Effector memory CD8-positive, alpha-beta T cell (primary cell): ENCODE results near the gene VPS72.

Source experiments
- ATAC-seq: fragments of 150-1000 bp; cut with Tn5 transposase; replicated peaks from 2 replicates; pipeline ENCODE4 v1.10.0; 2021; ENCODE audit warnings: mild to moderate bottlenecking, moderate library complexity
- DNase-seq, 3 experiments: peaks; one replicate each; pipeline ENCODE4 v3.0.0; 2021
- H3K27ac Mint-ChIP-seq, 2 donors: one replicate each; pipeline ENCODE4 v1.8.0; 2022; ENCODE audit warnings: mild to moderate bottlenecking in 2 of 2, mixed read lengths in 2 of 2, moderate library complexity in 2 of 2
- H3K27me3 Mint-ChIP-seq, 2 donors: one replicate each; pipeline ENCODE4 v1.8.0; 2022; ENCODE audit warnings: mixed read lengths in 2 of 2
- H3K36me3 Mint-ChIP-seq: one replicate; pipeline ENCODE4 v1.8.0; 2022; ENCODE audit warnings: mild to moderate bottlenecking, moderate library complexity, mixed read lengths; ENCODE audit not compliant: insufficient read depth
- H3K4me1 Mint-ChIP-seq, 2 donors: one replicate each; pipeline ENCODE4 v1.8.0; 2022; ENCODE audit warnings: low read depth in 2 of 2, mixed read lengths in 2 of 2
- H3K4me3 Mint-ChIP-seq, 2 donors: one replicate each; pipeline ENCODE4 v1.8.0; 2022; ENCODE audit warnings: mild to moderate bottlenecking in 2 of 2, mixed read lengths in 2 of 2, moderate library complexity in 2 of 2
- H3K9me3 Mint-ChIP-seq, 2 donors: one replicate each; pipeline ENCODE4 v1.8.0; 2022; ENCODE audit warnings: mixed read lengths in 2 of 2

The VPS72 gene

DNA sequence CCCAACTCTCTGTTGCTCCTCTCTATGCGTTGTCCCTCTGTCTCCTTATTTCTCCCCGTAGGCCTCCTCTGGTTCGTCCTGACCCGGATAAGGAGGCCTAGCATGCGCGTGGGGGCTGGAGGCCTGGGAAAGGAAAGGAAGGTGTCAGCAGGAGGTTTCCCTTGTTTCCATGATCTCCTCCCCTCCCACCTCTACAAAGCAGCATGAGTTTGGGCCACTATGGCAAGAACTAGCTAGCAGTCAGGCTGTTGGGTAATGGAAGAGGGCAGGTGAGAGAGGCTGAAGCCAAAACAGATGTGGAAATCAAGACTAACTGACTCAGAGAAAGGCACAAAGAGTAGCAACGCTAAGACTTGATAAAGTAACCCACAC is 42.9 kb downstream of the VPS72 start:
- no peaks in the 10 kb centered on the region for H3K36me3 Mint-ChIP-seq
- peaks cover 7 to 13% of the 10 kb centered on the region in 2 donors for H3K4me1 Mint-ChIP-seq
- H3K9me3 Mint-ChIP-seq = no peaks in the 10 kb centered on the region
- H3K4me3 Mint-ChIP-seq = peak overlapping the region; percentile 83 to 88
- no peak for ATAC-seq
- H3K27ac Mint-ChIP-seq = peak overlapping the region; percentile 81 to 84
- DNase-seq = no peak
- H3K27me3 Mint-ChIP-seq = peaks cover 0 to 6% of the 10 kb centered on the region in 2 donors

DNA sequence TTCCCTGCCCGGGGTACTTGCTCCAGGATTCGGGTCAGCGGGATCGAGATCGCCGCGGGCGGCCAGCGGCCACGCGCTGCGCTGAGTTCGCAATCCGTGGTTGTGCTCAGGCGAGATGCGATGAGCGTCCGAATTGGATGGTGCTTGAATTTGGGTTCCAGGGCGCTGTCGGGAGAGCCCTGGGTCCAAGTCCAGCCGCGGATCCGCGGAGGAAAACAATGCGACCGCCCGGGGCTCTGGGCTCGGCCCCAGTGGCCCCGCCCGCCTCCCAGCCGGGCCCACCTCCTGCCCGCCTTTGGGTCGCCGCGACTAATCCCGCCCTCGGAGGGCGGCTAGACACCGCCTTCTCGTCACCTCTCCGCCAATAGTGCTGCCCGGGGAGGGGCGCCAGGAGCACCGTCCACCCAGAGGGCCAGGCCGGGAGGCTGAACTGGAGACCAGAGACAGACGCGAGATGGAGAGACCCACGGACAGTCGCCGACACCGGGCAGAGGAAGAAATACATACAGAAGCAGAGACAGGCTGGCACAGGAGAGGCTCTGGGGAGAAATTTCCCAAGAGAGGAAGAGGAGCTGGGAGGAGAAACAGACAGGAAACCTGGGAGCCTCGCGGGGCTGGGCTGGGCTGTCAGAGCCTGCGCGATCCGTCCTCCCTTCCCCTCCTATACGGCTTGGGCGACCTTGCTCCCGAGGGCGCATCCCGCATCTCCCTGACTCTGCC is 43.4 kb downstream of the VPS72 start, which contains the start of gene SEMA6C:
SEMA6C (minus strand) TSS at position 220 of the 720 bp plus-strand sequence. CDS start 4,010 bp downstream, outside the sequence.
- H3K4me1 Mint-ChIP-seq = peaks cover 7 to 13% of the 10 kb centered on the region in 2 donors
- ATAC-seq (peak; percentile 99), DNase-seq (peak; percentile 81 to 83 (median 82))
- peaks cover 0 to 6% of the 10 kb centered on the region in 2 donors for H3K27me3 Mint-ChIP-seq
- H3K4me3 Mint-ChIP-seq = peak within 1 kb of the TSS; percentile 83 to 88
- H3K27ac Mint-ChIP-seq = peak within 1 kb of the TSS; percentile 81 to 84
- H3K9me3 Mint-ChIP-seq = no peaks in the 10 kb centered on the region
- H3K36me3 Mint-ChIP-seq = no peaks in the 10 kb centered on the region

DNA sequence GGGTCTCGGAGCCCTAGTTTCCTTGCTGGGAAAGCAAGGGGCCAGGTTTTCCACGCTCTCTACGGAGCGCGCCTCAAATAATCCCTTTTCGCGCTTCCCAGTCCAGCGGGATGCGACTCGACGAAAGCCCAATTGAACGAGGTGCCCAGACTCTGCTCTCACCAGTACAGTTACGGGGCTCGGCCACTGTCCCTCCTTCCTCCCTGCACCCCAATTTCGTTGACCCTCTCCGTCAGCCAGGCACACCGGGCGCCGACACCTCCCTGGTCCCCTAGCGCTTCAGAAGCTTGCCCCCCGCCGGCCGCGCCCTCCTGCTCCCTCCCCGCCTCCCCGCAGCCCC is 44.0 kb downstream of the VPS72 start:
- Mint-ChIP-seq H3K27ac (peak overlapping the region in 1 of 2 donors; percentile 84), H3K27me3 (peaks cover 0 to 6% of the 10 kb centered on the region in 2 donors), H3K36me3 (no peaks in the 10 kb centered on the region), H3K4me3 (peak overlapping the region; percentile 83 to 88), H3K9me3 (no peaks in the 10 kb centered on the region), H3K4me1 (peaks cover 7 to 13% of the 10 kb centered on the region in 2 donors)
- DNase-seq = no peak
- peak; percentile 7 for ATAC-seq

DNA sequence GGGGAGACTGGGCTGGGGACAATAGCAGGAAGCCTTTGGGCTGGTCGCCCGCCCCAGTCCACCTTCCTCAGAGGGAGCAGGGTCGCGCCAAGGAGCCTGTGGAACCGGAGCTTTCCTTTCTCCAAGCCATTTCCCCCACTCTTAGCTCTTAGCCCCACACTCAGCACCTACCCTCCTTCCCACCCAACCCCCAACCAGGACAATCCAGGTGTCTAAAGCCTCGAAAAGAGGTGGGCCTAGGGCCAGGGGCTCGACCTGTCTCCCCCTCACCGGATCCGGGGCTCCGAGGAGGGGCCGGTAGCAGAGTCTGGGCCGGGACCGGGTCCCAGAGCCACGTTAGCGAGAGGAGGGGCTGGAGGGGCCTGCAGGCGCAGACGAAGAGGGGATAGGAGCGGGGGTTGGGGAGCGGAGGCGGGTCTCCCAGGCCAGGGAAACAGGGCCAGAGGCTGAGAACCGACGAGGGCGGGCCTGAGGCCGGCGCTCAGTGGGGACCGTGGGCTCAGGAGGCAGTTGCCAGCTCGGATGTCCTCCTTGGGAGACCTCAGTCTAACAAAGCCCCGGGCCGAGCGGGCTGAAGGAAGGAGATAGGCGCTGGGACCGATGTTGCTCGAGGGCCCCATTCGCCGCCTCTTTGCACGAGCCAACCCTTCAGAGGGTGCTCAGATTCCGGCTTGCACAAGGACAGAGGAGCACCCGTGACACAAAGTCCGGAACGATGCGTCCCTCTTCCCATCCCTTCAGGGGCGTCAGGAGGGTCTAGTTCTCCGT is 44.5 kb downstream of the VPS72 start:
- Mint-ChIP-seq H3K27me3 (peaks cover 0 to 6% of the 10 kb centered on the region in 2 donors), H3K4me3 (peak overlapping the region; percentile 83 to 88), H3K4me1 (peaks cover 7 to 13% of the 10 kb centered on the region in 2 donors), H3K9me3 (no peaks in the 10 kb centered on the region), H3K27ac (no peak overlapping the region), H3K36me3 (no peaks in the 10 kb centered on the region)
- DNase-seq = peak in 1 of 3 experiments; percentile 6
- no peak for ATAC-seq

DNA sequence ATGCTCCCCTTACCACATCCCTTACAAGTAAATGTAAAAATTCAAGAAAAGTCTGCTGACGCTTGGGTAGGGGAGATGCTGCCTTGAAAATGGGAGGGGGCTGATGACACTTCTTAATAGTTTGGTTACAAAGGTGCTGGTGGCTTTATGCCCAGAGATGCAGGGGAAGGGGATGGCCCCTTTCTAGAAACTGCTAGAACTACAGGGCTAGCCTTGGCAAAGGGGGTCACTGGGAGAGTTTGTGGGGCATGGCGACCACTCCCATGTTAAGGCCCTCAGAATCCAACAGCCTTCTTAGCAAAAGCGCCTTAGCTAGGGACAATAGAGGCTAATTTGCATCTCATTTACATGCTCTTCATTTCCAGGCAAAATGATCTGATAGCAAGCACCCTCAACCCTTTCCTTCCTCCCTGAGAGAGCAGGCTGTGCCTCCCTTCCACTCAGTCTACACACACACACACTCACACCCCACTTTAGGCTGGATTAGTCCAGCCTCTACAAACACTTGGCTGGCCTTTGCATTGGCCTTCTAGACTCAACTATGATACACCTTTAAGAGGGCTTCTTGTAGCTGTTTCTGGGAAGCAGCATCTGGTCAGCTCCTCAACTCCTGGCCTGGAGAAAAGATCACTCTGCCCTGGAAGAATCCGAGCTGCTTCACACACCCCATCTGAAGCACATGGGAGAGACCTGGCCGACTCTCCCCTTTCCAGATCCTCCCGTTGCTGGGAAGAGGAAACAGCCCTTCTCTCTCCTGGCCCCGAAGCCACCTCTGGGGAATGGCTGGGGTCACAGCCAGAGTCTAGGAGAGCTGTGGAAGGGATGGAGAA is 45.3 kb downstream of the VPS72 start:
- Mint-ChIP-seq H3K4me1 (peaks cover 7 to 13% of the 10 kb centered on the region in 2 donors), H3K27me3 (peaks cover 0 to 6% of the 10 kb centered on the region in 2 donors), H3K36me3 (no peaks in the 10 kb centered on the region), H3K4me3 (peak overlapping the region; percentile 83 to 88), H3K27ac (no peak overlapping the region), H3K9me3 (no peaks in the 10 kb centered on the region)
- ATAC-seq (no peak), DNase-seq (no peak)

DNA sequence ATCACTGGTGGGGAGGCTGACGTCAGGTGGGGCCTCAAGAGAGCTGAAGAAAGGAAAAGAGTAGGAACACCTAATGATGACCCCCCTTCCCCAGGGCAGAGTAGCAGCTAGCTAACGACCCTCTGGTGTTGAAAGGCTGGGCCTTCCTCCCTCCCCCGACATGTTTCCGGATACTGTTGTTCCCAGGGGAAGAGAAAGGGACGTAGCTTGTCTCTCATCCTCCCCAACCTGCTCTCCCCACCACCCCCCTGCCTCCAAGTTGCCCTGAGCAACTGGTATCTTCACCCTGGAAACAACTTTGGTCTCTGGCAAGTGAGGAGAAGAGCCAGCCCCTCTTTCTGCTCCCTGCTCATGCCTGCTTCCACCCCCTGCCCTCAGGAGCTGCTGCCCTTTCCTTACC is 46.0 kb downstream of the VPS72 start:
- DNase-seq (no peak), ATAC-seq (no peak)
- Mint-ChIP-seq H3K27ac (no peak overlapping the region), H3K4me3 (no peak overlapping the region), H3K36me3 (no peaks in the 10 kb centered on the region), H3K27me3 (peaks cover 0 to 6% of the 10 kb centered on the region in 2 donors), H3K9me3 (no peaks in the 10 kb centered on the region), H3K4me1 (peaks cover 7 to 13% of the 10 kb centered on the region in 2 donors)

DNA sequence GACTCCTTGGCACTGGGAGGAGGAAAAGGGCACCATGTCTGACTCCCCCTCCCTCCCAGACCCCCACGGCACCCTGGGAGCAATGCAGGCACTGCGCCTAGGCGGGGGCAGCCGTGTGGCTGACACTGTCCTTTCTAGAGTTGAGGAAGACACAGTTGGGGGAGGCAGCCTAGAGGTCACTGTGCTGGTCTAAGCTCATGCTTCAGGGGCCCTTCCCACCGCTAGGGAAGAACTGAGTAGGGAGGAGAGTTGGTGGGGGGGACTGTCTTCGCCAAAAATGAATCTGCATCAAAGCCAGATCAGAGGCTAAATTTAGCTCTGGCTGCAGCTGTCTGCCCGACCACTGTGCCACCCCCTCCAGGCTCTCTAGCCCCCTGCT is 47.0 kb downstream of the VPS72 start:
- Mint-ChIP-seq H3K36me3 (no peaks in the 10 kb centered on the region), H3K27me3 (peaks cover 0 to 6% of the 10 kb centered on the region in 2 donors), H3K4me3 (no peak overlapping the region), H3K9me3 (no peaks in the 10 kb centered on the region), H3K4me1 (peaks cover 7 to 13% of the 10 kb centered on the region in 2 donors), H3K27ac (no peak overlapping the region)
- no peak for DNase-seq
- ATAC-seq = no peak

DNA sequence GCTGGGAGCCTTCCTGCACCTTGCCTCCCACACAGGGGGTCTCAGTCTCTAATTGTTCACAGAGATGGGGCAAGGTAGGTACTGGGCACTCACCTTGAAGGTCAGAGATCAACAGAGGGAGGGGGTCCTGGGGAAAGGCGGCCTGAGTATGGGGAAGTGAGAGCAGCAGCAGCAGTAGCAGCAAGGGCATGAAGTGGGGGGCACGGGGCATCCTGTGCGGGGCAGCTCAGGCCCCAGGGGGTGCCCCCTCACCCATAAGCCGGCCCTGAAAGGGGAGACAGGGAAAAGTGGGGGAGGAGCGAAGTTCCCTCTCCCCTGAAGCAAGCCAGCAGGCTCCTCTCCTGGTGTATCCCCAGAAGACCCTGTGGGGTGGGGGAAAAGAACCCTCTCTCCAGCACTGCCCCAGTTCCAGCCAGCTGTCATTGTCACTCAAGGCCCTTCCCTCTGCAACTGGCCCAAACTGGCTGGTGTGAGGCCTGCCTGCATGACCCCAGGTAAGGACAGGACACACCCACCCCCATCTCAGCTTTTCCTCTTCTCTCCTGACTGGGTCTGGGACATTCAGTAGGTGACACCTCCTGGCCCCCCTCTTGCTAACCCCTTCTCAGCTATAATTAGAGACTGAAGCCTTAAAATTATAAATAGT is 47.5 kb downstream of the VPS72 start:
- no peak overlapping the region for H3K27ac Mint-ChIP-seq
- no peak for DNase-seq
- peaks cover 7 to 13% of the 10 kb centered on the region in 2 donors for H3K4me1 Mint-ChIP-seq

DNA sequence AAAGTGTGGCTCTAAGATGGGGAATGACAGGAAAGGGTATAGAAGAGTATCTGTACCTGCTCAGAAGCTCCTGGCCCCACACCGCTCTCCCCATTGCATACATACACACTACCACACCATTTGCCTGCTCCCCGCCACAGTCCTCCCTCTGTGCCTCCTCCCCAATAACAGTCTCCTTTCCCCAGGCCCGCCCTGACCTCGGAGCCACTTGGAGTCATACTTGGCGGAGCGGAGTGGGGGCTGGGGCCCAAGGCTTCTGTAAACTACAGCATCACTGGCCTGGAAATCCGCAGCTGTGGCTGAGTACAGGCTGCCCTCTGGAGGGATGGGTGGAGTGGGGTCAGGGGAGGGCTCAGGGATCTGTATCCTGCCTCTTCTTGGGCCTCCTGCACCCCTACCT is 52.2 kb downstream of the VPS72 start:
- H3K27me3 Mint-ChIP-seq = no peaks in the 10 kb centered on the region
- H3K9me3 Mint-ChIP-seq = no peaks in the 10 kb centered on the region
- H3K27ac Mint-ChIP-seq = no peak overlapping the region
- ATAC-seq (no peak), DNase-seq (no peak)
- no peaks in the 10 kb centered on the region for H3K36me3 Mint-ChIP-seq
- H3K4me1 Mint-ChIP-seq = peaks cover 0 to 4% of the 10 kb centered on the region in 2 donors
- no peak overlapping the region for H3K4me3 Mint-ChIP-seq

More for the DNA sequence above, 47.5 kb downstream of the VPS72 start:
- Mint-ChIP-seq H3K36me3 (no peaks in the 10 kb centered on the region), H3K27me3 (peaks cover 0 to 6% of the 10 kb centered on the region in 2 donors), H3K9me3 (no peaks in the 10 kb centered on the region), H3K4me3 (no peak overlapping the region)
- no peak for ATAC-seq

DNA sequence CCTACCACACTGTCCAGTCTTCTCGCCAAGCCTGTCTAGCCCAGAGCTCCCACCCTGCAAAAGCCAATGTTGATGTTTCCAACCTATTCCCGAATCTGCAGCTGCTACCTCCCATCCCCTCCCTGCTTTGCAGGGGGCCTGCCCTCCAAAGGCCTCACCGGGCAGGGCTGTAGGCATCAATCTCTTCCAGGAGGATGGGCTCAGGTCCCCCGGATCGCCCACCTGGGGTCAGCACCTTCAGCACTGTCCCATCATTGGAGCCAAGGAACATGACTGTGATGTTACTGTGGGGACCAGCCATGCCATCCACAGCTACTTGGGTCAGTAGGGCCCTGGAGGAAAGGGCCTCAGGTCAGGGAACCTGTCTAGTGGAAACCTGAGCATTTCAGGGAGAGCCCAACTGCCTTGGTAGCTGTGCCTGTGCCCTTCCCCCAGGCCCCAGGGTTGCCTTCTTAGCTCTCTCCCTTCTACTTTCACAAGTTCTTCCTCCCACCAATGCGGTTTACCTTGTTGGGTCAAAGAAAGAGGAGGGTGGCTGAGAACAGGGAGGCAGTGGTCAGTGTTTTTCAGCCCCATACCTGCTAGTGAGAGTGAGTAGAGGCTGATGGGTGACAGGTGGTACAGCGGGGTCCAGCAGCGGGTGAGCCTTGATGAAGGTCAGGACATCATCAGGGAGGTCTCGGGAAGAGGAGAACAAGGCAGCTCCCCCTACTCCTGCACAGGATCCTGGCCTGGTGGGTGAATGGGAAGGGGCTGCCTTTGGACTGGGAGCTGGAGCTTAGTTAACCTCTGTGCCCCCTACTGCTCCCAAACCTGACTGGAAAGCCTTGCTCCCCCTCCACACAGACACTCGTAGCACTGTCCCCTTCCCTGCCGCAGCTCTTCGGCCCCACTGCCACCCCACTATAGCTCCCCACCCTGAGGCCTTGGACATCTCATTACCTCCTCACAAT is 54.3 kb downstream of the VPS72 start:
- no peak for ATAC-seq
- Mint-ChIP-seq H3K36me3 (no peaks in the 10 kb centered on the region), H3K27me3 (peaks cover 0 to 14% of the 10 kb centered on the region in 2 donors), H3K27ac (no peak overlapping the region), H3K4me1 (peaks cover 1 to 4% of the 10 kb centered on the region in 2 donors), H3K4me3 (no peak overlapping the region), H3K9me3 (no peaks in the 10 kb centered on the region)
- DNase-seq = no peak

DNA sequence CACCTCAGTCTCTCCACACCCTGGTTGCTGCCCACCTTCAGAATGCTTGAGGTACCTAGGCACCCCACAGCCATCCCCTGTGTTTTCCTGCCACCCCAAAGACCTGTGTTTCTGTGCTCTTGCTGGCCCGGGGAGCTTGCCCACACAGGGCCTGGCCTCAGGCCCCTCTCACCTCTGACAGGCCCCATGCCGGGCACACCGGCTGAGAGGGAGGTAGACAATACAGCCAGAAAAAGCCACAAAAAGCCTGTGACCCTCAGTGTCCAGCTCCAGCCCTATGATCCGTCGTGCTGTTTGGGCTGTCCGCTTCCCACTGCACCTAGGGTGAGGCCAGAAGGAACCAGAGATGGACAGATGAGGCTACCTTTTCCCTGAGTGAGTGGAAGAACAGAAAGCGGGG is 55.0 kb downstream of the VPS72 start:
- no peak for ATAC-seq

DNA sequence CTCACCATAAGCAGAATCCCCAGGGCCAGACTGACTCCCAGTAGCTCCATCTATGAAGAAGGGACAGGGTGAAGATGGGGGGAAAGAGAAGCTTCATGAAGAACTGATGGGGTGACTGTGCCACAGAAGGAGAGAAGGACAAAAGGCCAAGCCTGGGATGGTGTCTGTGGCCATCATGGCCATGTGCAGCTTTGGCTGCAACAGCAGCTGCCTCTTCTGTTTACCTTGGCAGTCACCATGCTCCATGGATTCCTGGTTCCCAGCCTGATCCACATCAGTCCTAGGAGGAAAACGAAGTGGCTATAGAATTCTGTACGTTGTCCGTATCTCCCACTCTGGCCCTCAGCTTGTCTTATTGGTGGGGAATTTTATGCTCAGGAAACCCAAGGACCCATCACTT is 55.6 kb downstream of the VPS72 start:
- H3K4me3 Mint-ChIP-seq = no peak overlapping the region
- ATAC-seq (no peak), DNase-seq (no peak)
- H3K4me1 Mint-ChIP-seq = peaks cover 1 to 4% of the 10 kb centered on the region in 2 donors
- H3K9me3 Mint-ChIP-seq = no peaks in the 10 kb centered on the region
- H3K27me3 Mint-ChIP-seq = peaks cover 0 to 16% of the 10 kb centered on the region in 2 donors
- H3K27ac Mint-ChIP-seq = no peak overlapping the region
- H3K36me3 Mint-ChIP-seq = no peaks in the 10 kb centered on the region

More for the DNA sequence above, 55.0 kb downstream of the VPS72 start:
- Mint-ChIP-seq H3K36me3 (no peaks in the 10 kb centered on the region), H3K4me1 (peaks cover 1 to 4% of the 10 kb centered on the region in 2 donors), H3K27me3 (peaks cover 0 to 16% of the 10 kb centered on the region in 2 donors), H3K4me3 (no peak overlapping the region), H3K9me3 (no peaks in the 10 kb centered on the region), H3K27ac (no peak overlapping the region)
- DNase-seq = no peak
